Measurements from ENCODE around the gene MAP3K5.
"Not testable (repeated sequence)": the region's sequence is repeated elsewhere in the genome, so short reads cannot be mapped to it uniquely, and the experiment has no call there.

MAP3K5 gene

DNA sequence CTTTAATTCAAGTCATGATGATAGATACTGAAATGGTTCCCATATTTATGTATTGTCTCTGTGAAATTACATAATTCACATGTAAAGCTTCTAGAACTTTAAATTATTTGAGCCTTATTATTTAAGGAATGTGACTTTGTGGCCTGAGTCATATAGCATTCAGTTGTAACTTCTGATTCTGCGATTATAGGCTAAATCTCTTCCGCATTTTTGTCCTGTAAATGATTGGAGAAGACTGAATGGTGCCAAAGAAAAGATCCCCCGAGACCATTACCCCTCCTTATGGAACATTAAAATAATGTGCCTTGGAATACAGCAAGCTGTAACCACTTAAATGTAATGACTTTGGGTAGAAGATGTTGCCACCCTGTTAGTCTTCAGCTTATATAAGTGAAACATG is 178.8 kb downstream of the MAP3K5 start:
- no peak for DNase-seq (ENCODE audit: low read depth in 3 of 3, low spot score in 1 of 3)

DNA sequence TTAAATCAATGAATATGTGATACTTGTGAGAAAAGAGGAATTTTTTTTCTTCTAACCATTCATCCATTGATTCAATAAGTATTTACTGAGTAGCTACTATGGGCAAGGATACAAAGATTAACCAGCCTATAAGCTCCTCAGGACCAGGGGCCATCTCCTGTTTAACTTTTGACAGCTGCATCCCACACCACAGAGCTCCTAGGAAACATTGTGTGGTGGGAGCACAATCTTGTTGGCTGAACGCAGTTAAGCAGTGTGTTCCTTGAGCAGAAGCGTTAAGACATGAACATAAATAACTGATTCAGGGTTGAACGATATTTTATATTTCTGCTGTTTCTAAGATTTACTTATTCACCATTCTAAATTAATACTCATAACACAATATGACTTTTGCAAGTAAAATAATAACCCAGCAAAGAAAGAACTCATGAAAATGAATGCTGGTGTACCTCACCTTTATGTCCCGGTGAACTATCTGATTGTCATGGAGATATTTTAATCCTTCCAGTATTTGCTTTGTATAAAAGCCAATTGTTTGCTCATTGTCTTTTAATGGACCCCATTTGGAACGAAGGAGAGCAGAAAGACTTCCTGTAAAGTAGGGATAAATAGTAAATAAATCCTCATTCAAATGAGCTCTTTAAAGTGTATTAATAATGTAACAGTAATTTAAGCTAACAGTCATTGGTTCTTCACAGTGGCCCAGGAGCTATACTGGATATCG is 179.4 kb downstream of the MAP3K5 start:
- no peak for DNase-seq (ENCODE audit: low read depth in 3 of 3, low spot score in 1 of 3)

GRCh38 chr6:136611746-136612145 is 180.5 kb downstream of the MAP3K5 start:
- DNase-seq (ENCODE audit: low read depth in 3 of 3, low spot score in 1 of 3): no peak

GRCh38 chr6:136611133-136611532 is 181.1 kb downstream of the MAP3K5 start:
- DNase-seq (ENCODE audit: low read depth in 3 of 3, low spot score in 1 of 3): no peak

- no peak for DNase-seq (ENCODE audit: low read depth in 3 of 3, low spot score in 1 of 3)
Observed at GRCh38 chr6:136609873-136610706, 182.2 kb downstream of the MAP3K5 start.

DNA sequence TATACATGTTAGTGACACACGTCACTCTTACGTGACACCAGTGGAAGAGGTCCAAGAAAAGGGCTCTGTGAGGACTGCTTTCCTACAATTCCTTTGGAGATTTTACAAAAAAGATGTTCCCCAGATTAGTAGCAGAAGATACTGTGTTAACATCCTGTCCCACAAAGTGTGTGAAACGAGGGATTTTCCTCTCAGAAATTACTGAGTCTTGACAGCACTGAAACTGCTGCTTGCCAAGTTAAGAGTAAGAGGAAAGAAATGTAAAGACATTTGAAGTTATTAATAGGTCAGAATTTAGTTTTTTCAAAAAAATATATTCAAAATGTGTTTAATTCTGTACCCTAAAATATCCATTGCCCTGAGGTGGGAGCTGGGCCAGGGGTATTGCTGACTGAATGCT is 183.3 kb downstream of the MAP3K5 start:
- no peak for DNase-seq (ENCODE audit: low read depth in 3 of 3, low spot score in 1 of 3)

- DNase-seq (ENCODE audit: low read depth in 3 of 3, low spot score in 1 of 3): peak; percentile 46 to 68 (median 52)
Observed at GRCh38 chr6:136607932-136608772, 184.1 kb downstream of the MAP3K5 start.

DNA sequence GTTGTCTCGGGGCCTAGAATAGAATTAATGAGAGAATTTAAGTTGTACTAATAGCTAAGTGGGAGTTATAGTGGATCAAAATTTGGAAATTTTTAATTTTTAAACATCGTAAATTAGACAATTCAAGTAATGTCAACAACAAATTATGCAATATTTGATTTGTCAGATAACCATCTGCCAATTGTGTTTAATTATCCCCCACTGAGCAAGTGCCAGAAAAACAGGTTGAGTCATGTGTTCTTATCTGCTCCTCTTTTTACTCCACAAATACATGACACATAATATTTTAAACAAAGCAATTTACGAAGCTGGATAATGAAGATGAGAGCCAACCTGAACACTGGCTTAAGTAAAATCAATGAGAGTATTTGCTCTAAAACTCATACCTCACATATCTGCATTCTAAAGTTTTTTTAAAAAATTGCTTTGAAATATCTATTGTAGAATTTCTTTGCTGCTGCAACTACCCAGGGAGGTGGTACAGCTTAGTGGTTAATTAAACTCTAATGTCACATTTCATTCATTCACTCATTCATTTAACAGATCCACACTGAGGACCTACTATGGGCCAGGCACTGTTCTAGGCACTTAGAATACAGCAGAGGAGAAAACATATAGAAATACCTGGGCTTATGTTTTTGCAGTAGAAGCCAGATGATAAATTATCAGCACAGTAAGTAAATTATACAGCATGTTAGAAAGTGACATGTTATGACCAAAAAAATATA is 184.9 kb downstream of the MAP3K5 start:
- no peak for DNase-seq (ENCODE audit: low read depth in 3 of 3, low spot score in 1 of 3)

GRCh38 chr6:136604928-136605510 is 187.3 kb downstream of the MAP3K5 start:
- no peak for DNase-seq (ENCODE audit: low read depth in 3 of 3, low spot score in 1 of 3)

DNA sequence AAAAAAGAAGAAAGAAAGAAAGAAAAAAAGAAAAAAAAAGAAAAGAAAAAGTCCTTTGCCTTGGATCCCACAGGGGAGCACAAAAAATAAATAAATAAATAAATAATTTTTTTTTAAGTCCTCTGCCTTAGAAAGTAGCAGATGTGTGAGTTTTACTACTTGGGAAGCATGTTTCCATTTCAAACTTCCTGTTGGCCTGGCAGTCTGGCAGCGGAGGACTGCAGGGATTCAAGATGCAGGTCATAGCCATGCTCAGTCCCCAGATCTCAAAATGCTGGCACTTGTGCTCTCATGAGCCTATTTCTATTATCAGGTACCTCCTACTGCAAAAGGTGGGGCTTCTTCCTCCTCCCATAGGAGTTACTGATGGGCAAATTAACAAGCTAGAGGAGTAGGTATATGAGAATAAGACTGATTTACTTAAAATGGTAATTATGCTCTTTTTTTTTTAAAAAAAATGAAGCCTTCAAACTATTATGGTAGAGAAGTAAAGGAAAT is 187.9 kb downstream of the MAP3K5 start:
- DNase-seq (ENCODE audit: low read depth in 3 of 3, low spot score in 1 of 3): no peak

- DNase-seq (ENCODE audit: low read depth in 3 of 3, low spot score in 1 of 3): no peak
Observed at GRCh38 chr6:136600818-136601217, 191.5 kb downstream of the MAP3K5 start.

- DNase-seq (ENCODE audit: low read depth in 3 of 3, low spot score in 1 of 3): no peak
Observed at GRCh38 chr6:136599329-136600011, 192.8 kb downstream of the MAP3K5 start.

- DNase-seq (ENCODE audit: low read depth in 3 of 3, low spot score in 1 of 3): no peak
Observed at GRCh38 chr6:136598048-136598447, 194.2 kb downstream of the MAP3K5 start.

GRCh38 chr6:136594671-136595070 is 197.6 kb downstream of the MAP3K5 start:
- DNase-seq (ENCODE audit: low read depth in 3 of 3, low spot score in 1 of 3): no peak

- no peak for DNase-seq (ENCODE audit: low read depth in 3 of 3, low spot score in 1 of 3)
Observed at GRCh38 chr6:136593748-136594490, 198.4 kb downstream of the MAP3K5 start.

GRCh38 chr6:136592930-136593673 is 199.2 kb downstream of the MAP3K5 start:
- DNase-seq (ENCODE audit: low read depth in 3 of 3, low spot score in 1 of 3): no peak

DNA sequence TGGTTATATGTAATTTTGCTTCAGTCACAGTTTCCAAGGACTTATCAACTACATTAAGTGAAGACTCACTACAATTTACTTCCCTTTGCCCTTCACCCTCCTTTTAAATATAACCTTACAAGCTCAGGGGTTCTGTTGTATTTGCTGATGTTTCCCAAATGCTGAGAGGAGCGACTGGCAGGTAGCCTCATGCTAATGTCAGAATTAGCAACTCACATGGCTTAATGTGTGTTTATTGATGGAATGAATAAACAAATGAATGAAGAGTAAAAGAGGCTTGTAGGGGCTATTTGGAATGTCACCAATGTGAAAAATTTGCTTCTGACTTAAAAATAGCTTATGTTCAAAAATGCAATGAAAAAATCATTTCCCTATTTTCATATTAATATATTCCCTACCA is 200.7 kb downstream of the MAP3K5 start:
- no peak for DNase-seq (ENCODE audit: low read depth in 3 of 3, low spot score in 1 of 3)

- DNase-seq (ENCODE audit: low read depth in 3 of 3, low spot score in 1 of 3): not testable (repeated sequence)
Observed at GRCh38 chr6:136590846-136591245, 201.4 kb downstream of the MAP3K5 start.
